NCI-H187 (cell line): ENCODE results near the gene COL6A2.
"Not testable (repeated sequence)": the region's sequence is repeated elsewhere in the genome, so short reads cannot be mapped to it uniquely, and the experiment has no call there.

Experiments
- DNase-seq, 2 experiments: peaks; one replicate each; lab custom pipeline; 2025; lab: John Stamatoyannopoulos, UW

Gene COL6A2

GRCh38 chr21:46097336-46098293, at the start of gene COL6A2:
COL6A2 (plus strand) TSS chr21:46098112.
- DNase-seq, result no peak

- no peak for DNase-seq
Observed at GRCh38 chr21:46048926-46049889, 48.7 kb upstream of the COL6A2 start.

- no peak for DNase-seq
Observed at GRCh38 chr21:46049890-46050667, 47.8 kb upstream of the COL6A2 start.

- DNase-seq, result no peak
Observed at GRCh38 chr21:46050668-46051378, 47.1 kb upstream of the COL6A2 start.

GRCh38 chr21:46051379-46051770, 46.5 kb upstream of the COL6A2 start:
- no peak for DNase-seq

GRCh38 chr21:46051821-46052675, 45.9 kb upstream of the COL6A2 start:
- no peak for DNase-seq

- no peak for DNase-seq
Observed at GRCh38 chr21:46052703-46053651, 44.9 kb upstream of the COL6A2 start.

GRCh38 chr21:46054031-46054430, 43.9 kb upstream of the COL6A2 start:
- no peak for DNase-seq

- no peak for DNase-seq
Observed at GRCh38 chr21:46054451-46054881, 43.4 kb upstream of the COL6A2 start.

GRCh38 chr21:46055863-46056281, 42.0 kb upstream of the COL6A2 start:
- no peak for DNase-seq

GRCh38 chr21:46056450-46056903, 41.4 kb upstream of the COL6A2 start:
- no peak for DNase-seq

- DNase-seq, result no peak
Observed at GRCh38 chr21:46057111-46057709, 40.7 kb upstream of the COL6A2 start.

- DNase-seq, result no peak
Observed at GRCh38 chr21:46057710-46058241, 40.1 kb upstream of the COL6A2 start.

- no peak for DNase-seq
Observed at GRCh38 chr21:46058431-46059145, 39.3 kb upstream of the COL6A2 start.

GRCh38 chr21:46059195-46059594, 38.7 kb upstream of the COL6A2 start:
- DNase-seq, result no peak

- not testable (repeated sequence) for DNase-seq
Observed at GRCh38 chr21:46059711-46060455, 38.0 kb upstream of the COL6A2 start.

- DNase-seq, result no peak
Observed at GRCh38 chr21:46060596-46061061, 37.3 kb upstream of the COL6A2 start.
